Large intestine (tissue), 3 donors: Measurements from ENCODE around the gene POLR3A. TPM values are rescaled to one million over a fixed set of nuclear protein-coding genes. Genes with fewer than 3 reads are reported as not detected.

Experiments used
- DNase-seq, 2 donors: peaks; one replicate each; pipeline versions ENCODE4 v3.0.0 to v3.0.0-alpha.2; 2013
- H3K27ac ChIP-seq: one replicate; pipeline ENCODE4 v1.5.1; 2013; ENCODE audit warnings: low read length
- H3K27me3 ChIP-seq: 2 replicates; pipeline ENCODE4 v1.6.1; 2013; ENCODE audit warnings: low read length; ENCODE audit not compliant: control insufficient read depth, insufficient read depth
- H3K36me3 ChIP-seq: 2 replicates; pipeline ENCODE4 v1.6.1; 2013; ENCODE audit warnings: low read length; ENCODE audit not compliant: control insufficient read depth, insufficient read depth
- H3K4me1 ChIP-seq: one replicate; pipeline ENCODE4 v1.6.1; 2013; ENCODE audit warnings: low read length; ENCODE audit not compliant: control insufficient read depth, insufficient read depth
- H3K4me3 ChIP-seq: one replicate; pipeline ENCODE4 v1.5.1; 2013; ENCODE audit warnings: low read length
- H3K9me3 ChIP-seq: one replicate; pipeline ENCODE4 v1.6.1; 2013; ENCODE audit warnings: mild to moderate bottlenecking, low read depth, low read length, moderate library complexity; ENCODE audit not compliant: control insufficient read depth
- WGBS: methylation state at CpG from one replicate; pipeline ENCODE4 v1.1.5; 2013; ENCODE audit warnings: low lambda C conversion rate; ENCODE audit not compliant: insufficient coverage; 5-methylcytosine and 5-hydroxymethylcytosine counted together
- polyA plus RNA-seq: library from polyadenylated mRNA; unstranded; fragments of 120-200 nt; gene quantifications from one replicate; pipeline ENCODE4 v1.2.1, GENCODE V29; 2013

POLR3A gene
- polyA plus RNA-seq, 1 donor: 14.1 TPM

- Histone ChIP-seq H3K4me3 (no peak overlapping the region), H3K27me3 (no peaks in the 10 kb centered on the region), H3K36me3 (no peaks in the 10 kb centered on the region), H3K9me3 (no peaks in the 10 kb centered on the region), H3K27ac (no peak overlapping the region), H3K4me1 (peaks cover 8% of the 10 kb centered on the region)
- no CpG with 5 or more reads among the region's 8 CpGs for WGBS
- no peak for DNase-seq
Observed at GRCh38 chr10:77932016-77932715, 97.1 kb downstream of the POLR3A start.

GRCh38 chr10:77927402-77928246 is 101.7 kb downstream of the POLR3A start:
- Histone ChIP-seq H3K36me3 (no peaks in the 10 kb centered on the region), H3K27me3 (no peaks in the 10 kb centered on the region), H3K27ac (peak overlapping the region; percentile 91), H3K4me3 (peak overlapping the region; percentile 52), H3K4me1 (peaks cover 32% of the 10 kb centered on the region), H3K9me3 (no peaks in the 10 kb centered on the region)
- peak in 1 of 2 donors; percentile 78 for DNase-seq
- no CpG with 5 or more reads among the region's 20 CpGs for WGBS

DNA sequence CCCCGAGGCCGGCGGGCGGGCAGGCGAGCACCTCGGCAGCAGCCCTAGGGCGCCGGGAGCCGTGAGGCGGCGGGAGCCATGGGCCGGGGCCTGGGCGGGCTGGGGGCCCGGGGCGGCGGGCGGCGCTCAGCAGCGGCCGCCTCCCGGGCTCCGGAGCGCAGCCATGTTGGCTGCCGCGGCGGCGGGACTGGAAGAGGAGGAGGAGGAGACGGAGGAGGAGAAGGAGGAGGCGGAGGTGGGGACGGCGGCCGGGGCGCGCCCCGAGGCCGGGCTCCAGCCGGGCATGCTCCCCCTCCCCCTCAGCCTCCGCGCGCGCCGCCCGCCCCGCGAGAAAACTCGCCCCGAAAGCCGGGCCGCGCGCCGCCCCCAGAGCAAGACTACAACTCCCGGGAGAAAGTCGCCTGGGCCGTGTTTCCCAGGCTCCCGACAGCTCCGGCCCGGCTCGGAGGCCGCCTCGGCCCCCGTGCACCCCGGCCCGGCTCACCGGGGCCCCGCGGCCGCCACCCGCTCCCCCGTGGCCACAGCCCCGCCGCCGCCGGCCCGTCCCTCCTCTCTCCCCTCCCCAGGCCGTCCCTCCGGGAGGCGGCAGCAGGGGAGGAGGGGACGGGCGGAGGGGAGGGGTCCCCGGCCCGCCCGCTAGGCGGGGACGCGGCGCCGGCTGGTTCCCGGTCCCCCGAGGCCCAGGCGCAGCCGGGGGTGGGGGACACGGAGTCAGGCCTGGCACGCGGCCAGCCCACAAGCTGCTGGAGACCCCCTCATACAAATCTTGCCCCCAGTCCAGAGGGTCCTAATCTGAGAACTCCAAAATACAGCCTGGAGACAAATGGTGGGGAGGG is 102.5 kb downstream of the POLR3A start, which contains the start of gene DLG5:
DLG5 (minus strand) TSS at position 190 of the 836 bp plus-strand sequence. CDS start 235 bp downstream, outside the sequence.
- DNase-seq: peak in 1 of 2 donors; percentile 77
- no CpG with 5 or more reads among the region's 95 CpGs for WGBS
- Histone ChIP-seq H3K9me3 (no peaks in the 10 kb centered on the region), H3K27me3 (no peaks in the 10 kb centered on the region), H3K36me3 (peaks cover 4% of the 10 kb centered on the region), H3K4me3 (peak within 1 kb of the TSS; percentile 75), H3K27ac (peak within 1 kb of the TSS; percentile 91), H3K4me1 (peaks cover 35% of the 10 kb centered on the region)

- Histone ChIP-seq H3K4me1 (peaks cover 35% of the 10 kb centered on the region), H3K4me3 (peak overlapping the region; percentile 75), H3K36me3 (peaks cover 8% of the 10 kb centered on the region), H3K27me3 (no peaks in the 10 kb centered on the region), H3K27ac (peak overlapping the region; percentile 82), H3K9me3 (no peaks in the 10 kb centered on the region)
- peak in 1 of 2 donors; percentile 78 for DNase-seq
- no CpG with 5 or more reads among the region's 73 CpGs for WGBS
Observed at GRCh38 chr10:77925795-77926565, 103.3 kb downstream of the POLR3A start.

- Histone ChIP-seq H3K4me1 (peaks cover 35% of the 10 kb centered on the region), H3K36me3 (peaks cover 8% of the 10 kb centered on the region), H3K9me3 (no peaks in the 10 kb centered on the region), H3K27ac (peak overlapping the region; percentile 82), H3K4me3 (peak overlapping the region; percentile 75), H3K27me3 (no peaks in the 10 kb centered on the region)
- WGBS: no CpG with 5 or more reads among the region's 7 CpGs
- peak in 1 of 2 donors; percentile 49 for DNase-seq
Observed at GRCh38 chr10:77925410-77925794, 103.9 kb downstream of the POLR3A start.

GRCh38 chr10:77922566-77923179 is 106.6 kb downstream of the POLR3A start:
- Histone ChIP-seq H3K9me3 (no peaks in the 10 kb centered on the region), H3K4me1 (peaks cover 42% of the 10 kb centered on the region), H3K27me3 (no peaks in the 10 kb centered on the region), H3K27ac (no peak overlapping the region), H3K4me3 (no peak overlapping the region), H3K36me3 (peaks cover 8% of the 10 kb centered on the region)
- WGBS: no CpG with 5 or more reads among the region's 8 CpGs
- DNase-seq: no peak

DNA sequence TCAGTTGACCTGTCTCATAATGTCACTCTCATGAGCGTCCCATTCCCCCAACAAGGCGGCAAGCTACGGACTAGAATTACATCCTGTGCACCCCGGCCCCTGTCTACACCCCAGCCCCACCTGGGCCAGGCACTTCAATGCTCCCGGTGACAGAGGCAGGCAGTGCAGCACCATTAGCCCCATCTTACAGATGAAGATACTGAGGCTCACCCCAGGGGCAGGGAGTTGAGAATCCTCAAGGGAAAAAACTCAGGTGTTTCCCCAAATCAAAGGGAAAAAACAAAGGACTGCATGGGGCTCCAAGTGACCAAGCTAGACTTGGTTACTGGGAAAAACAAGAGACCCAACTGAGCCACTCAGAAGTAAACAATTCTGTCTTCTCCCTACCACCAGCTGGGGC is 107.3 kb downstream of the POLR3A start:
- Histone ChIP-seq H3K36me3 (peaks cover 8% of the 10 kb centered on the region), H3K9me3 (no peaks in the 10 kb centered on the region), H3K4me1 (peaks cover 37% of the 10 kb centered on the region), H3K4me3 (no peak overlapping the region), H3K27me3 (no peaks in the 10 kb centered on the region), H3K27ac (no peak overlapping the region)
- WGBS: no CpG with 5 or more reads among the region's 5 CpGs
- DNase-seq: no peak

GRCh38 chr10:77921395-77921794 is 107.9 kb downstream of the POLR3A start:
- Histone ChIP-seq H3K9me3 (no peaks in the 10 kb centered on the region), H3K36me3 (peaks cover 8% of the 10 kb centered on the region), H3K4me3 (no peak overlapping the region), H3K4me1 (peaks cover 37% of the 10 kb centered on the region), H3K27ac (no peak overlapping the region), H3K27me3 (no peaks in the 10 kb centered on the region)
- WGBS: 100% methylated on average over 2 of the region's 7 CpGs
- DNase-seq: no peak

DNA sequence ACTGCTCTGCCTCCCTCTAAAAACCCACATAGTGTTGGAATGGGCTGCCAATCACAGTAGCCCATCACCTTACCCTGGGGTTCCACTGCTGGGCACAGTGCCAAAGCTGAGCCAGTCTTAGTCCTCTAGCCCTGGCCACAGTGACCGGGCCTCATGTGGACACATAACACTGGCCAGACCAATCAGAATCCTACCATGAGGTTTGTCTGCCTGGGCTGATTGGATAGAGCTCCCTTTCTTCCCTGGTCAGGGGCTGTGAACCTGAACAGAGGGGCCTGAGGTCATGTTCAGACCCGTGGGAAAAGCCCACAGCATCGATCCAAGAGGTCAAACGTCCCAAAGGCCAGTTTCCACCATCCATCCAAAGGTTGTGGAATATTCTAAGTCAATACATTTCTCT is 108.8 kb downstream of the POLR3A start:
- Histone ChIP-seq H3K4me1 (peaks cover 37% of the 10 kb centered on the region), H3K36me3 (peaks cover 8% of the 10 kb centered on the region), H3K27me3 (no peaks in the 10 kb centered on the region), H3K4me3 (no peak overlapping the region), H3K27ac (no peak overlapping the region), H3K9me3 (no peaks in the 10 kb centered on the region)
- 80% methylated on average over 3 of the region's 4 CpGs for WGBS
- no peak for DNase-seq
